Mesenteric fat pad (tissue), 1 donor: ENCODE measurements around the gene NT5DC3. TPM values are rescaled to one million over a fixed set of nuclear protein-coding genes. Genes with fewer than 3 reads are reported as not detected.
A peak's percentile ranks its signal among the peaks of the same experiment; 100 is the strongest.

Source experiments
- DNase-seq: peaks from one replicate; pipeline ENCODE4 v3.0.0-alpha.2; 2020; ENCODE audit warnings: low spot score
- long read RNA-seq: library from polyadenylated mRNA; unstranded; transcript quantifications from one replicate; pipeline ENCODE4 v2.0.0, GENCODE V29; 2020
- total RNA-seq: library from RNA; stranded (reverse); fragmentation: NEBNext Ultra II Directional; extraction: Animal tissue kit (Norgen Biotek cat#: 25700); gene quantifications from one replicate; pipeline ENCODE4 v1.2.1, GENCODE V29; 2021
- donor health status: DM: yes; HTN: yes; CAD: no.

NT5DC3 gene
- 7.1 TPM for total RNA-seq
- long read RNA-seq, partial matches to known transcripts, result 0 of 2 reads
- long read RNA-seq, other reads (novel, unspliced or antisense), result 2 of 2 reads

- DNase-seq, result peak; percentile 94
Measured at GRCh38 chr12:103840876-103841689, at the start of gene NT5DC3. TSS of gene NT5DC3 (minus strand) at chr12:103841234. CDS start at chr12:103841156, 78 bp downstream.

GRCh38 chr12:103887738-103888137 lies 46.7 kb upstream of the NT5DC3 start:
- no peak for DNase-seq

- no peak for DNase-seq
Measured at GRCh38 chr12:103886195-103886797, 45.3 kb upstream of the NT5DC3 start.

- no peak for DNase-seq
Measured at GRCh38 chr12:103884316-103884715, 43.3 kb upstream of the NT5DC3 start.

GRCh38 chr12:103883908-103884307 lies 42.9 kb upstream of the NT5DC3 start:
- no peak for DNase-seq

GRCh38 chr12:103882861-103883596 lies 42.0 kb upstream of the NT5DC3 start:
- DNase-seq, result no peak

- DNase-seq, result no peak
Measured at GRCh38 chr12:103881261-103881660, 40.2 kb upstream of the NT5DC3 start.

- DNase-seq, result no peak
Measured at GRCh38 chr12:103880299-103881142, 39.5 kb upstream of the NT5DC3 start.

- DNase-seq, result no peak
Measured at GRCh38 chr12:103879878-103880277, 38.8 kb upstream of the NT5DC3 start.

GRCh38 chr12:103879048-103879692 lies 38.1 kb upstream of the NT5DC3 start:
- no peak for DNase-seq

GRCh38 chr12:103877934-103878510 lies 37.0 kb upstream of the NT5DC3 start:
- no peak for DNase-seq

GRCh38 chr12:103877288-103877687 lies 36.3 kb upstream of the NT5DC3 start:
- DNase-seq, result no peak

GRCh38 chr12:103875666-103876065 lies 34.6 kb upstream of the NT5DC3 start:
- no peak for DNase-seq

GRCh38 chr12:103868215-103868614 lies 27.2 kb upstream of the NT5DC3 start:
- no peak for DNase-seq

GRCh38 chr12:103865151-103865730 lies 24.2 kb upstream of the NT5DC3 start:
- DNase-seq, result no peak

- no peak for DNase-seq
Measured at GRCh38 chr12:103864710-103865109, 23.7 kb upstream of the NT5DC3 start.

GRCh38 chr12:103858953-103859601 lies 18.0 kb upstream of the NT5DC3 start:
- no peak for DNase-seq

GRCh38 chr12:103858335-103858734 lies 17.3 kb upstream of the NT5DC3 start:
- DNase-seq, result no peak

GRCh38 chr12:103857164-103857563 lies 16.1 kb upstream of the NT5DC3 start:
- no peak for DNase-seq
